ENCODE results near the gene ZNF662. TPM values are rescaled to one million over a fixed set of nuclear protein-coding genes. Genes with fewer than 3 reads are reported as not detected.

The ZNF662 gene
- total RNA-seq, 1 donor from 2014 or later = not detected

GRCh38 chr3:42868841-42869240 lies 37.1 kb upstream of the ZNF662 start:
- Mint-ChIP-seq H3K36me3 (ENCODE audit: low read depth) (peaks cover 3% of the 10 kb centered on the region), H3K4me1 (ENCODE audit: low read depth) (peaks cover 3% of the 10 kb centered on the region), H3K4me3 (ENCODE audit: unreplicated experiment) (no peak overlapping the region), H3K27ac (ENCODE audit: unreplicated experiment) (no peak overlapping the region), H3K27me3 (ENCODE audit: low read depth) (peaks cover 30% of the 10 kb centered on the region), H3K9me3 (ENCODE audit: low read depth) (no peaks in the 10 kb centered on the region)
- no peak for DNase-seq (ENCODE audit: low spot score)
- no peak for TF ChIP-seq CTCF (IDR thresholded peaks at IDR 0.05)

- Mint-ChIP-seq H3K27ac (ENCODE audit: unreplicated experiment) (no peak overlapping the region), H3K4me3 (ENCODE audit: unreplicated experiment) (no peak overlapping the region), H3K4me1 (ENCODE audit: low read depth) (peaks cover 3% of the 10 kb centered on the region), H3K27me3 (ENCODE audit: low read depth) (peaks cover 39% of the 10 kb centered on the region), H3K9me3 (ENCODE audit: low read depth) (no peaks in the 10 kb centered on the region), H3K36me3 (ENCODE audit: low read depth) (no peaks in the 10 kb centered on the region)
- TF ChIP-seq CTCF (IDR thresholded peaks at IDR 0.05) = no peak
- DNase-seq (ENCODE audit: low spot score) = no peak
These were observed 34.2 kb upstream of the ZNF662 start for GRCh38 chr3:42871592-42872196.

GRCh38 chr3:42872718-42873117 lies 33.2 kb upstream of the ZNF662 start:
- no peak for TF ChIP-seq CTCF (IDR thresholded peaks at IDR 0.05)
- Mint-ChIP-seq H3K36me3 (ENCODE audit: low read depth) (no peaks in the 10 kb centered on the region), H3K4me3 (ENCODE audit: unreplicated experiment) (no peak overlapping the region), H3K27me3 (ENCODE audit: low read depth) (peaks cover 39% of the 10 kb centered on the region), H3K27ac (ENCODE audit: unreplicated experiment) (no peak overlapping the region), H3K4me1 (ENCODE audit: low read depth) (peaks cover 3% of the 10 kb centered on the region), H3K9me3 (ENCODE audit: low read depth) (no peaks in the 10 kb centered on the region)
- DNase-seq (ENCODE audit: low spot score) = no peak

GRCh38 chr3:42873221-42873982 lies 32.5 kb upstream of the ZNF662 start:
- Mint-ChIP-seq H3K4me1 (ENCODE audit: low read depth) (peaks cover 3% of the 10 kb centered on the region), H3K4me3 (ENCODE audit: unreplicated experiment) (no peak overlapping the region), H3K27me3 (ENCODE audit: low read depth) (peaks cover 36% of the 10 kb centered on the region), H3K36me3 (ENCODE audit: low read depth) (no peaks in the 10 kb centered on the region), H3K27ac (ENCODE audit: unreplicated experiment) (no peak overlapping the region), H3K9me3 (ENCODE audit: low read depth) (no peaks in the 10 kb centered on the region)
- DNase-seq (ENCODE audit: low spot score) = no peak
- TF ChIP-seq CTCF (IDR thresholded peaks at IDR 0.05) = no peak

- H3K36me3 Mint-ChIP-seq (ENCODE audit: low read depth) = no peaks in the 10 kb centered on the region
- DNase-seq (ENCODE audit: low spot score) = no peak
- H3K9me3 Mint-ChIP-seq (ENCODE audit: low read depth) = no peaks in the 10 kb centered on the region
- TF ChIP-seq CTCF (IDR thresholded peaks at IDR 0.05) = no peak
- H3K27ac Mint-ChIP-seq (ENCODE audit: unreplicated experiment) = no peak overlapping the region
- peaks cover 26% of the 10 kb centered on the region for H3K27me3 Mint-ChIP-seq (ENCODE audit: low read depth)
- H3K4me3 Mint-ChIP-seq (ENCODE audit: unreplicated experiment) = no peak overlapping the region
- H3K4me1 Mint-ChIP-seq (ENCODE audit: low read depth) = peaks cover 3% of the 10 kb centered on the region
These were observed 31.2 kb upstream of the ZNF662 start for GRCh38 chr3:42874749-42875148.
